Measurements from ENCODE around the gene TEX48.

DNA sequence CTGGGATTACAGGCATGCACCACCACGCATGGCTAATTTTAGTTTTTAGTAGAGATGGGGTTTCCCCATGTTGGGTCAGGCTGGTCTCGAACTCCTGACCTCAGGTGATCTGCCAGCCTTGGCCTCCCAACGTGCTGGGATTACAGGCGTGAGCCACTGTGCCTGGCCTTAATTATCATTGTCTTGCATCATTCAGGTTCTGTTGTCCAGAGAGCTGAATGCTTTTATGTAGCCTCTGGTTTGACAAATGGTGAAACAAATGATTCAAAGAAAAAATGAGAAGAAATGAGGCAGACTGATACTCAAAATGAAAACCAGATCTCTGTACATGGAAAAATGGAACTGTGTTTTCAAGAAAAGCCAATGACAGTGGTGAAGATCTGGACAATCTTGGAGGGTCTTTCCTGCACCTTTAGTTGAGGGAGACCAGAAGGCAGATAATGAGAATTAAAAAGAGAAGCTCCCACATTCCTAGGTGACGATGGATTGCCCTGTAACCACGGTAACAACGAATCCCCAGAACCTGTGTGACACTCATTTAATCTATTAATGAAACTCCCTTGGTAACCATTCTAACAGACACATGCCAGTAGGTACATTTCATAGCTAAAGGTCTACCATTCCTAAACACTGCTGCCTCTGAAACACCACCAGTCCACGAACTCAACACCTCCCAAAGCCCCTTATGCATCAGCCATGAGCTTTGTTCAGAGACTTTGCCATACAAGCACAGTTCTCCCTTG is 1.6 kb downstream of the TEX48 start:
- TF ChIP-seq CTCF (IDR thresholded peaks at IDR 0.05; ENCODE audit: borderline replicate concordance, extremely low read depth, low read length, poor library complexity, severe bottlenecking) (no peak), EZH2 (IDR thresholded peaks at IDR 0.05; ENCODE audit: borderline replicate concordance, low read depth, low read length, severe bottlenecking) (no peak)
